Fibroblast of lung (primary cell): Measurements from ENCODE around the gene MLST8. TPM values are rescaled to one million over a fixed set of nuclear protein-coding genes. Genes with fewer than 3 reads are reported as not detected.

Source experiments
- DNase-seq, 2 donors: peaks; one replicate each; pipeline versions ENCODE4 v3.0.0 to v3.0.0-alpha.2; 2010; ENCODE audit warnings: low read depth in 2 of 2
- H2AFZ ChIP-seq: 2 replicates; pipeline ENCODE4 v1.5.1; 2012; ENCODE audit warnings: low read length, control low read depth, inconsistent platforms
- H3K27ac ChIP-seq: 2 replicates; pipeline ENCODE4 v1.5.1; 2011; ENCODE audit warnings: low read length, control low read depth; ENCODE audit not compliant: insufficient read depth
- H3K27me3 ChIP-seq: 2 replicates; pipeline ENCODE4 v1.5.1; 2011; ENCODE audit warnings: mild to moderate bottlenecking, low read length; ENCODE audit not compliant: control insufficient read depth, insufficient read depth
- H3K36me3 ChIP-seq: 2 replicates; pipeline ENCODE4 v1.5.1; 2011; ENCODE audit warnings: low read length; ENCODE audit not compliant: control insufficient read depth, insufficient read depth
- H3K4me1 ChIP-seq: 2 replicates; pipeline ENCODE4 v1.5.1; 2011; ENCODE audit warnings: low read length; ENCODE audit not compliant: control insufficient read depth, insufficient read depth; ENCODE audit errors: extremely low read depth
- H3K4me2 ChIP-seq: 2 replicates; pipeline ENCODE4 v1.5.1; 2011; ENCODE audit warnings: low read length, control low read depth; ENCODE audit not compliant: insufficient read depth; ENCODE audit errors: extremely low read depth
- H3K4me3 ChIP-seq, 4 experiments: fragments of 200-600 bp in 1 of 4; sonication (generic) in 1 of 4; replicated peaks in 1 of 4; 2 replicates each; pipeline ENCODE4 v1.5.1; 2011 to 2016; ENCODE audit warnings: low read length in 4 of 4, low read depth in 3 of 4, mild to moderate bottlenecking in 3 of 4, control low read depth in 2 of 4, inconsistent platforms in 1 of 4, mixed read lengths in 1 of 4; ENCODE audit not compliant: insufficient read depth in 1 of 4; ENCODE audit errors: control extremely low read depth in 1 of 4
- H3K79me2 ChIP-seq: 2 replicates; pipeline ENCODE4 v1.5.1; 2012; ENCODE audit warnings: mild to moderate bottlenecking, low read length, inconsistent platforms; ENCODE audit not compliant: control insufficient read depth, insufficient read depth
- H3K9ac ChIP-seq: 2 replicates; pipeline ENCODE4 v1.5.1; 2011; ENCODE audit warnings: mild to moderate bottlenecking, low read length, control low read depth; ENCODE audit not compliant: insufficient read depth
- H3K9me3 ChIP-seq: 2 replicates; pipeline ENCODE4 v1.5.1; 2012; ENCODE audit warnings: low read depth, low read length; ENCODE audit not compliant: control insufficient read depth, insufficient read depth
- H4K20me1 ChIP-seq: 2 replicates; pipeline ENCODE4 v1.5.1; 2011; ENCODE audit warnings: low read length; ENCODE audit not compliant: control insufficient read depth, insufficient read depth; ENCODE audit errors: extremely low read depth
- EZH2 ChIP-seq: IDR thresholded peaks from 2 replicates; pipeline ENCODE4 v1.5.1; 2012; ENCODE audit warnings: low read length, control low read depth, mild to moderate bottlenecking; ENCODE audit errors: missing control alignments
- polyA plus RNA-seq, 2 donors: library from polyadenylated mRNA; depleted of rRNA in 1 of 2; stranded (reverse) in 1 of 2; unstranded in 1 of 2; fragments of >200 nt; gene quantifications; 2 replicates each; pipeline ENCODE4 v1.2.1, GENCODE V29; 2011 to 2012; ENCODE audit warnings: missing spikeins in 1 of 2
- total RNA-seq: library from RNA; depleted of rRNA; stranded (reverse); fragments of >200 nt; gene quantifications from 2 replicates; pipeline ENCODE4 v1.2.1, GENCODE V29; 2014
- TF ChIP-seq, protein P1 (sequence below), 2 donors: IDR thresholded peaks in 1 of 2; conservative IDR thresholded peaks in 1 of 2; 1 replicate in 1 of 2; 2 replicates in 1 of 2; pipeline ENCODE4 v1.5.1; 2011 to 2012; ENCODE audit warnings: low read length in 2 of 2, control low read depth in 1 of 2, inconsistent platforms in 1 of 2, low read depth in 1 of 2, mild to moderate bottlenecking in 1 of 2

MLST8 gene
- total and polyA plus RNA-seq, 2 donors (not counting 1 experiment from before 2014, with no cell fraction given): 16.8 to 30.9 TPM

DNA sequence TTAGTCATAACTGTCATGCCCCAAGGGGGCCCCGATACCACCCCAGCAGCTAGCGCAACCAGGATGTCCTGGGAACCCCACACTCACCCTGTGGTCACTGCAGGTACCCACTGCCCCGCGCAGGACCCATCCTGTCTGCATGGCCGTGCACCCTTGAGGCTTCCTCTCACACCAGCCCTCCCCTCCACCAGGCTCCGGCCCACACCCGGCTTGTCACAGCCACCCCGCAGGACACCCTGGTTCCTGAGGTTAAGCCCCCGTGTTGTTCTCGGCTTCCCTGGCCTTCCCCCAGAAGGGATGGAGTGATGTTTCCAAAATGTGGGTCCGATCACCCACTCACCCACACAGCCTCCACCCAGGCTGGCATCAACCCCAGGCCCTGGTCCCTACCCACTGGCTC lies 38.5 kb downstream of the MLST8 start:
- Histone ChIP-seq H2AFZ (no peak overlapping the region), H3K36me3 (peaks cover 26% of the 10 kb centered on the region), H3K27ac (no peak overlapping the region), H3K27me3 (no peaks in the 10 kb centered on the region), H3K4me1 (no peaks in the 10 kb centered on the region), H3K9me3 (no peaks in the 10 kb centered on the region), H4K20me1 (no peaks in the 10 kb centered on the region), H3K4me2 (no peak overlapping the region), H3K79me2 (peaks cover 2% of the 10 kb centered on the region), H3K4me3 (no peak overlapping the region), H3K9ac (no peak overlapping the region)
- no peak for TF ChIP-seq EZH2
- TF ChIP-seq, protein P1, sequence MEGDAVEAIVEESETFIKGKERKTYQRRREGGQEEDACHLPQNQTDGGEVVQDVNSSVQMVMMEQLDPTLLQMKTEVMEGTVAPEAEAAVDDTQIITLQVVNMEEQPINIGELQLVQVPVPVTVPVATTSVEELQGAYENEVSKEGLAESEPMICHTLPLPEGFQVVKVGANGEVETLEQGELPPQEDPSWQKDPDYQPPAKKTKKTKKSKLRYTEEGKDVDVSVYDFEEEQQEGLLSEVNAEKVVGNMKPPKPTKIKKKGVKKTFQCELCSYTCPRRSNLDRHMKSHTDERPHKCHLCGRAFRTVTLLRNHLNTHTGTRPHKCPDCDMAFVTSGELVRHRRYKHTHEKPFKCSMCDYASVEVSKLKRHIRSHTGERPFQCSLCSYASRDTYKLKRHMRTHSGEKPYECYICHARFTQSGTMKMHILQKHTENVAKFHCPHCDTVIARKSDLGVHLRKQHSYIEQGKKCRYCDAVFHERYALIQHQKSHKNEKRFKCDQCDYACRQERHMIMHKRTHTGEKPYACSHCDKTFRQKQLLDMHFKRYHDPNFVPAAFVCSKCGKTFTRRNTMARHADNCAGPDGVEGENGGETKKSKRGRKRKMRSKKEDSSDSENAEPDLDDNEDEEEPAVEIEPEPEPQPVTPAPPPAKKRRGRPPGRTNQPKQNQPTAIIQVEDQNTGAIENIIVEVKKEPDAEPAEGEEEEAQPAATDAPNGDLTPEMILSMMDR (conservative IDR thresholded peaks at IDR 0.05 in 1 of 2, IDR thresholded peaks at IDR 0.05 in 1 of 2; ENCODE audit: low read depth in 1 of 2, low read length in 2 of 2): no peak
- DNase-seq: no peak

DNA sequence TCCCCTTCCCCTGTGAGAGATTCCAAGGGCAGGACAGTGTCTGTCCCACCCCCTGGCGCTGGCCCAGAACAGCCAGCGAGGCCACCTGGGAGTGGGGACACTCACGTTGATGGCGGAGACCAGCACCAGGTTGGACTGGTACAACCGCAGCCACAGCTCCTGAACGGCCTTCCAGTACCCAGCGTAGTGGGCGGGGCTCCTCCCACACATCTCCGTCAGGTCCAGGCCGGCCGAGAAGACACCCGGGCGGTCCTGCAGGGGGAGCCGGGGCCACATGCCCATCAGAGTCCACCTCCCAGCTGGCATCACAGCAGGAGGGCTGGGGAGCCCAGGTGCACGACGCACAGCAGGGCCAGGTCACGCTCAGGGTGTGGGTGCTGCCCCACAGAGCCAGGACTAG lies 39.0 kb downstream of the MLST8 start:
- peaks cover 4% of the 10 kb centered on the region for H3K79me2 ChIP-seq
- no peak overlapping the region for H3K9ac ChIP-seq
- H3K27me3 ChIP-seq: no peaks in the 10 kb centered on the region
- H3K4me1 ChIP-seq: no peaks in the 10 kb centered on the region
- no peak for TF ChIP-seq EZH2
- TF ChIP-seq, protein P1 (conservative IDR thresholded peaks at IDR 0.05 in 1 of 2, IDR thresholded peaks at IDR 0.05 in 1 of 2; ENCODE audit: low read depth in 1 of 2, low read length in 2 of 2): no peak
- peaks cover 26% of the 10 kb centered on the region for H3K36me3 ChIP-seq
- no peak for DNase-seq
- no peak overlapping the region for H3K4me3 ChIP-seq
- H3K4me2 ChIP-seq: no peak overlapping the region
- H3K27ac ChIP-seq: no peak overlapping the region
- no peaks in the 10 kb centered on the region for H4K20me1 ChIP-seq
- no peaks in the 10 kb centered on the region for H3K9me3 ChIP-seq
- H2AFZ ChIP-seq: no peak overlapping the region

DNA sequence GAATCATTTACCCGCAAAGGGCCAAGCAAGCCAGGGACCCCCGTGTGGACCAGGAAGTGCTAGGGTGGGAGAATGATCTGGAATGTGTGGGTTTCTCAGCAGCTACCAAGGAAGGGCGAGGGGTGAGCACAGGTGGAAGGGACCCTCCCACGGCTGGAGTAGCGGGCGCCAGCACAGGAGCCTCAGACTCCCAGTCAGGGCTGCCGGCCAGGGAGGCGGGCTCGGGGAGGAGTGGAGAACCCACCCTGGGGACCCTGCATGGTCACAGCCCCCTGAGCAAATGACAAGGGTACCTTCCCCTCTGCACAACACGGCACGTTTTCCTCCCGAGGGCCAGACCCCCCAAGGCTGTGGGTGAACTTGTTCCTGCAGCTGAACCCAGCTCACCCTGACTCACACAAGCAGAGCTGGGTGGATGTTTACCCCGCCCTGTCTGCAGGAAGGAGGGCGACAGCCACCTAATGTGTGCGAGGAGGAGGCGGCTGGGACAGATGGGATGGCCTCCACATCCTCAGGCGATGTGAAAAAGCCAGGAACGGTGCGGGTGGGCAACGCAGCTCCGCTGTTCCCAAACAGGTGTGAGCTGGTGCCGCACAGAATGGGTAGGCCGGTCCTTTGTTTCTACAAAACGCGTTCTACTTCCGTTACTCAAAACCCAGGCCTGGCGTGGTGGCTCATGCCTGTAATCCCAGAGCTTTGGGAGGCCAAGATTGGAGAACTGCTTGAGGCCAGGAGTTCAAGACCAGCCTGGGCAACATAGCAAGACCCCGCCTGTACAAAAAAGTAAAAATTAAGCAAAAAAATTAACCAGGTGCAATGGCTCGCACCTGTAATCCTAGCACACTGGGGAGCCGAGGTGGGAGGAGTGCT lies 39.9 kb downstream of the MLST8 start:
- no peaks in the 10 kb centered on the region for H4K20me1 ChIP-seq

More for the DNA sequence above, 39.9 kb downstream of the MLST8 start:
- Histone ChIP-seq H3K4me3 (no peak overlapping the region), H3K79me2 (peaks cover 6% of the 10 kb centered on the region), H3K9me3 (no peaks in the 10 kb centered on the region), H3K27ac (no peak overlapping the region), H3K36me3 (peaks cover 26% of the 10 kb centered on the region), H3K4me2 (no peak overlapping the region), H3K4me1 (no peaks in the 10 kb centered on the region), H2AFZ (no peak overlapping the region), H3K9ac (no peak overlapping the region), H3K27me3 (no peaks in the 10 kb centered on the region)
- TF ChIP-seq EZH2: no peak
- TF ChIP-seq, protein P1 (conservative IDR thresholded peaks at IDR 0.05 in 1 of 2, IDR thresholded peaks at IDR 0.05 in 1 of 2; ENCODE audit: low read depth in 1 of 2, low read length in 2 of 2): no peak
- DNase-seq: no peak
